Thyroid gland (tissue), 4 donors: ENCODE measurements around the gene GPC6. TPM values are rescaled to one million over a fixed set of nuclear protein-coding genes. Genes with fewer than 3 reads are reported as not detected.

ENCODE experiments used
- DNase-seq, 2 donors: peaks; one replicate each; pipeline ENCODE4 v3.0.0-alpha.2; 2019
- H3K27ac ChIP-seq, 3 donors: fragments of 200-600 bp; sonication (generic); 1 replicate in 2 of 3; 2 replicates in 1 of 3; pipeline ENCODE4 v1.5.1; 2016 to 2019; ENCODE audit warnings: mild to moderate bottlenecking in 1 of 3, moderate library complexity in 1 of 3
- H3K27me3 ChIP-seq: fragments of 200-600 bp; sonication (generic); one replicate; pipeline ENCODE4 v1.5.1; 2019
- H3K36me3 ChIP-seq, 2 donors: fragments of 200-600 bp; sonication (generic); one replicate each; pipeline ENCODE4 v1.5.1; 2016 to 2019
- H3K4me1 ChIP-seq, 2 donors: fragments of 200-600 bp; sonication (generic); one replicate each; pipeline ENCODE4 v1.5.1; 2017 to 2019
- H3K4me3 ChIP-seq, 3 donors: fragments of 200-600 bp; sonication (generic); replicated peaks in 1 of 3; 1 replicate in 2 of 3; 2 replicates in 1 of 3; pipeline ENCODE4 v1.5.1; 2016; ENCODE audit warnings: mild to moderate bottlenecking in 1 of 3
- H3K9me3 ChIP-seq: fragments of 200-600 bp; sonication (generic); one replicate; pipeline ENCODE4 v1.5.1; 2017
- POLR2A ChIP-seq, 2 donors: fragments of 450-650 bp; IDR thresholded peaks; one replicate each; pipeline ENCODE4 v1.6.1; 2017; ENCODE audit warnings: antibody characterized with exemption in 2 of 2, mild to moderate bottlenecking in 2 of 2, moderate library complexity in 1 of 2
- WGBS, 2 donors: methylation state at CpG; one replicate each; pipeline ENCODE4 v1.1.5; 2017; 5-methylcytosine and 5-hydroxymethylcytosine counted together
- intact Hi-C: fragments of 100-400 bp; cut with DNase I; formaldehyde crosslinking; loops from one replicate; pipeline ENCODE4 v1.15.1; 2023
- total RNA-seq, 4 donors: library from RNA; depleted of rRNA; stranded (reverse); fragments of >200 nt; gene quantifications; one replicate each; pipeline ENCODE4 v1.2.3, GENCODE V29; 2016
- TF ChIP-seq, protein P1 (sequence below), 6 experiments: fragments of 200-600 bp in 3 of 6; fragments of 450-650 bp in 3 of 6; sonication (generic) in 3 of 6; IDR thresholded peaks; one replicate each; pipeline ENCODE4 v1.5.1; 2016 to 2019; ENCODE audit warnings: antibody characterized with exemption in 6 of 6, mild to moderate bottlenecking in 2 of 6, inconsistent platforms in 1 of 6, moderate library complexity in 1 of 6

The GPC6 gene
- total RNA-seq, 4 donors from 2014 or later = 2.8 to 13.4 (median 7.5) TPM

DNA sequence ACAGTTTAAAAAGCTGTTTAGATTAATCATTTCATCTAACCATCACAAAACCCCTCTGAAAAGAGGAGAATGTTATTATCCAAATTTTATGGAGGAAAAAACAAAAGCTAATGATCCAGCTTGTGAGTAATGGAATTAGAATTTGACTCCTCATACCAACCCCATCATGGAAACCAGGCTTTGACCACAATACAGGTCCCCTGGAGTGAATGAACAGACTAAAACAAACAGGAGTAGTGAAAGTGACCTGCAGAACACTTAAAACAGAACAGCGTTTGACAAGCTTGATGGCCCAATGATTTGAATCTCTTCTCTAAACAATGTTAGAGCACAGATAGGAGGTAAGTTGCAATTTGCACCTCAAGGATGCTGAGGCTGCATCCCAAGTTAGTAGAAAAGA is 1022.9 kb downstream of the GPC6 start:
- no peaks in the 10 kb centered on the region for H3K27me3 ChIP-seq
- intact Hi-C loops = no loop called here
- WGBS, 2 donors = 29 to 47% methylated on average over 1 of the region's 1 CpG
- no peak for DNase-seq
- no peaks in the 10 kb centered on the region for H3K9me3 ChIP-seq
- no peaks in the 10 kb centered on the region for H3K4me1 ChIP-seq
- no peak overlapping the region for H3K4me3 ChIP-seq
- H3K36me3 ChIP-seq = no peaks in the 10 kb centered on the region
- TF ChIP-seq, protein P1, sequence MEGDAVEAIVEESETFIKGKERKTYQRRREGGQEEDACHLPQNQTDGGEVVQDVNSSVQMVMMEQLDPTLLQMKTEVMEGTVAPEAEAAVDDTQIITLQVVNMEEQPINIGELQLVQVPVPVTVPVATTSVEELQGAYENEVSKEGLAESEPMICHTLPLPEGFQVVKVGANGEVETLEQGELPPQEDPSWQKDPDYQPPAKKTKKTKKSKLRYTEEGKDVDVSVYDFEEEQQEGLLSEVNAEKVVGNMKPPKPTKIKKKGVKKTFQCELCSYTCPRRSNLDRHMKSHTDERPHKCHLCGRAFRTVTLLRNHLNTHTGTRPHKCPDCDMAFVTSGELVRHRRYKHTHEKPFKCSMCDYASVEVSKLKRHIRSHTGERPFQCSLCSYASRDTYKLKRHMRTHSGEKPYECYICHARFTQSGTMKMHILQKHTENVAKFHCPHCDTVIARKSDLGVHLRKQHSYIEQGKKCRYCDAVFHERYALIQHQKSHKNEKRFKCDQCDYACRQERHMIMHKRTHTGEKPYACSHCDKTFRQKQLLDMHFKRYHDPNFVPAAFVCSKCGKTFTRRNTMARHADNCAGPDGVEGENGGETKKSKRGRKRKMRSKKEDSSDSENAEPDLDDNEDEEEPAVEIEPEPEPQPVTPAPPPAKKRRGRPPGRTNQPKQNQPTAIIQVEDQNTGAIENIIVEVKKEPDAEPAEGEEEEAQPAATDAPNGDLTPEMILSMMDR (IDR thresholded peaks at IDR 0.05) = no peak
- no peak for TF ChIP-seq POLR2A (IDR thresholded peaks at IDR 0.05)
- H3K27ac ChIP-seq = no peak overlapping the region

DNA sequence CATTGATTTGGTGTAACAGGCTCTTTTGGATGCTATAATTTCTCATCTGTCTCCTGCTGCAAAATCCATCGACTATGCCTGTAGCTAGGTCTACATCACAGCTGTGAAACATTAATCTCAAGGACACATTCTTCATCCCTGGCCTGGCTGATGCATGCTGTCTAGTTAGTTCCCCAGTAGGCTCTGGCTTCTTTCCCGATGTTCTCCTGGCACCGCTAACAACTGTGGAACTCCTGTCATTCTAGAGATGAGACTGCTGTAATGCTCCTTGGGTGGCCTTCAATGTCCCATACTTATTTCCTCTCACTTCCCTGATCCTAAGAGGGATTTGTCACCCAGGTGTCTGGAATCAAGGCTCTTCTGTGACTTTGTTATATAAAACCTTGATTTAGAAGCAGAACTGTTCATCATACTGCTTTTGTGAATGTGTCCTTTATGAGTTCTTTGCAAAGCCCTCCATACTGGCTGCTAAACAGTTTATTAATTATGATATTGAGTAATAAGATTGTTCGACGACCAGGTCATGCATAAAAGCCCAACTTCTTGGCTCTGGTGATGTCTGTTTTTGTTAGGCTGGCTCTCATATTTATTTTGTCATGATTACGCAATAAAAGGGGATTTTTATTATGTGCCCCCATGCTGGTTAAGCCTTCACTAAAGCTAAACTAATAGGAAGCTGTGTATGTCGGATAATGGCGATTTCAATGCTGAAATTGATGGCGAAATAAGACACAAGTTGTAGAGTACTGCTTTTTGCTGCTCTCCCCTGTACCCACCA is 1025.4 kb downstream of the GPC6 start:
- Histone ChIP-seq H3K36me3 (no peaks in the 10 kb centered on the region), H3K4me1 (no peaks in the 10 kb centered on the region), H3K9me3 (no peaks in the 10 kb centered on the region), H3K27me3 (no peaks in the 10 kb centered on the region), H3K27ac (no peak overlapping the region), H3K4me3 (no peak overlapping the region)
- DNase-seq = no peak
- intact Hi-C loops = no loop called here
- WGBS, 2 donors = 80 to 84% methylated on average over 9 of the region's 9 CpGs
- TF ChIP-seq, protein P1 (IDR thresholded peaks at IDR 0.05) = no peak
- TF ChIP-seq POLR2A (IDR thresholded peaks at IDR 0.05) = no peak

DNA sequence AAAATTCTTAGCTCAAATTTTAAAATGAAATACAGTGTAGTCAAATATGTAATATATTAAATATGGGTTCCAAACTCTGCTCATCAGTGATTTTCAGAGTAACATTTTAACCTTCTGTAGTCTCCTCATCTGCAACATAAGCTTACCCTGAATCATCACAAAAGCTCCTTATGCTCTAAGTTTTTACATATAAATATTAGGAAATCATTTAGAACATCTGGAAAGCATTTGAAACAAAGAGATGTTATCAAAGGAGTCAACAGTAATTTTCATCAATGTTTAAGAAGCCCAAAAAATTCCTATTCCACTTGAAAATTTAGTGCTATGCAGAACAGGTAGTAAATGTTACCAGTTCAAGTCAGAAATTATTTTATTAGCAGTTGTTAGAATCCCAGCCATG is 1028.1 kb downstream of the GPC6 start:
- intact Hi-C loops = no loop called here
- Histone ChIP-seq H3K27ac (no peak overlapping the region), H3K27me3 (no peaks in the 10 kb centered on the region), H3K4me1 (no peaks in the 10 kb centered on the region), H3K4me3 (no peak overlapping the region), H3K36me3 (no peaks in the 10 kb centered on the region), H3K9me3 (no peaks in the 10 kb centered on the region)
- no peak for TF ChIP-seq POLR2A (IDR thresholded peaks at IDR 0.05)
- TF ChIP-seq, protein P1 (IDR thresholded peaks at IDR 0.05) = no peak
- DNase-seq = no peak

DNA sequence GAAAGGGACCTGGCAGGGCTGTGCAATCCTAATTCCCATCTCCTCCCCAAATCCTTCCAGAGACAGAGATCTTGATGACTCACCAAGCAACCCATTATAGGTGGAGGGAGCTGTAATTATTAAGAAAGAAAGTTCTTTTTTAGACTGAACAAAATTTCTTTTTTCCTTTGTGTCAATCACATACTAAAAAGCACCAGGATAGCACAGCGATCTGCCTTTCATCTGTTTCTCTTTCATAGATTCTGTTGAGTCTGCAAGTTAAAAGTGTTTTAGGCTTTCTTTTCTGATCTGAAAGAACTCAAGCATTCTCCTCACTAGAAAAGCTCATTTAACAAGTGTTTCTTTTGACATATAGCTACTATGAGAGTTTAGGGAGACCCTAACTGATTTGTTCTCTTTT is 1030.1 kb downstream of the GPC6 start:
- intact Hi-C loops = no loop called here

DNA sequence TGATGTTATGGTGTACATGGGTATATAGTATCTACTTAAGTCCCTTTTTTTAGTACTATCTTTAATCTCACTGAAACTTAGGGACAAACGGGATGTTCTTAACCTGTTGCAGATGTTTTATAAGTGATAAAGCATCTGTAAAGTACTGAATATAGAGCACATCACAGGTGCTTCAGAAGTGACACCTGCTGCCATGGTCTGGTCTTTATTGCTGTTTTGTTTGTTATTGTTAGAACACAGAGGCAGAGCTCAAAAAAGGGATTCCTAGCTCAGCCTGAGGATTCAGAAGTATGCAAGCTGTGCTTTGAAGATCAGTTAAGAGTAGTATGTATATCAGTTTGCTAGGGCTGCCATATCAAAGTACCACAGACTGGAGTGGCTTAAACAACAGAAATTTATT is 1033.4 kb downstream of the GPC6 start:
- TF ChIP-seq, protein P1 (IDR thresholded peaks at IDR 0.05) = no peak
- TF ChIP-seq POLR2A (IDR thresholded peaks at IDR 0.05) = no peak
- H3K4me3 ChIP-seq = no peak overlapping the region
- no peak overlapping the region for H3K27ac ChIP-seq
- no peaks in the 10 kb centered on the region for H3K36me3 ChIP-seq
- 83 to 94% methylated on average over 1 of the region's 1 CpG for WGBS, 2 donors
- no peaks in the 10 kb centered on the region for H3K4me1 ChIP-seq
- intact Hi-C loops = no loop called here
- no peak for DNase-seq
- no peaks in the 10 kb centered on the region for H3K9me3 ChIP-seq
- H3K27me3 ChIP-seq = no peaks in the 10 kb centered on the region

More for the DNA sequence above, 1030.1 kb downstream of the GPC6 start:
- no peak for DNase-seq
- 80 to 94% methylated on average over 1 of the region's 1 CpG for WGBS, 2 donors
- Histone ChIP-seq H3K27ac (no peak overlapping the region), H3K4me3 (no peak overlapping the region), H3K9me3 (no peaks in the 10 kb centered on the region), H3K4me1 (no peaks in the 10 kb centered on the region), H3K27me3 (no peaks in the 10 kb centered on the region), H3K36me3 (no peaks in the 10 kb centered on the region)
- TF ChIP-seq, protein P1 (IDR thresholded peaks at IDR 0.05) = no peak
- no peak for TF ChIP-seq POLR2A (IDR thresholded peaks at IDR 0.05)
